Measurements from ENCODE around the gene OR51I2. TPM values are rescaled to one million over a fixed set of nuclear protein-coding genes. Genes with fewer than 3 reads are reported as not detected.

The OR51I2 gene
- total RNA-seq, 1 experiment from 2014 or later = not detected

GRCh38 chr11:5505363-5506048 is 56.4 kb downstream of the OR51I2 start:
- H4K91ac ChIP-seq (ENCODE audit: insufficient read length, low read depth, low read length) = no peak overlapping the region
- H3K4me2 ChIP-seq (ENCODE audit: insufficient read depth, insufficient read length, low read length) = no peak overlapping the region
- no peak overlapping the region for H3K18ac ChIP-seq (ENCODE audit: insufficient read length, low read depth, low read length)
- Mint-ChIP-seq H3K36me3 (ENCODE audit: insufficient read depth in 1 of 3, low read depth in 3 of 3) (no peaks in the 10 kb centered on the region), H3K9me3 (no peaks in the 10 kb centered on the region), H3K27me3 (ENCODE audit: low read depth) (no peaks in the 10 kb centered on the region), H3K4me3 (no peak overlapping the region), H3K4me1 (no peaks in the 10 kb centered on the region), H3K27ac (no peak overlapping the region)
- H3T11ph ChIP-seq (ENCODE audit: low read length) = no peak overlapping the region
- H2BK20ac ChIP-seq (ENCODE audit: low read depth, low read length, poor library complexity, severe bottlenecking) = no peak overlapping the region
- no peak overlapping the region for H2AK5ac ChIP-seq (ENCODE audit: insufficient read length, low read length)
- no peaks in the 10 kb centered on the region for H3K23me2 ChIP-seq (ENCODE audit: insufficient read length, low read depth, low read length, poor library complexity, severe bottlenecking)
- H3K56ac ChIP-seq (ENCODE audit: insufficient read length, low read depth, low read length) = no peak overlapping the region
- no peak for DNase-seq
- H3K4ac ChIP-seq (ENCODE audit: low read depth, low read length) = no peak overlapping the region
- no peak overlapping the region for H4K8ac ChIP-seq (replicated peaks; ENCODE audit: insufficient read length, low read depth, low read length)
- no peak overlapping the region for H4K5ac ChIP-seq (ENCODE audit: insufficient read length, low read depth, low read length)
- H2BK12ac ChIP-seq (ENCODE audit: insufficient read length, low read depth, low read length) = no peak overlapping the region
- no peak overlapping the region for H2BK15ac ChIP-seq (ENCODE audit: low read depth, low read length)
- no peak for TF ChIP-seq CTCF (conservative IDR thresholded peaks at IDR 0.05)
- no peaks in the 10 kb centered on the region for H3K27me3 ChIP-seq (ENCODE audit: insufficient read depth, low read length)
- H3K23ac ChIP-seq (ENCODE audit: insufficient read length, low read depth, low read length) = no peak overlapping the region
- H2BK5ac ChIP-seq (ENCODE audit: insufficient read length, low read length) = no peak overlapping the region
- no peaks in the 10 kb centered on the region for H3K79me2 ChIP-seq (ENCODE audit: insufficient read depth, low read length)
- no CpG with 5 or more reads among the region's 9 CpGs for WGBS (ENCODE audit: extremely low coverage, insufficient read length, low lambda C conversion rate)
- H3K14ac ChIP-seq (ENCODE audit: insufficient read depth, low read length) = no peak overlapping the region
- H3K9me3 ChIP-seq (ENCODE audit: control insufficient read depth, low read depth, low read length) = no peaks in the 10 kb centered on the region
- H3K79me1 ChIP-seq (ENCODE audit: insufficient read depth, low read depth, low read length, poor library complexity, severe bottlenecking) = no peaks in the 10 kb centered on the region
- no peak overlapping the region for H2BK120ac ChIP-seq (ENCODE audit: low read depth, low read length, poor library complexity, severe bottlenecking)
- H4K20me1 ChIP-seq (ENCODE audit: control insufficient read depth, insufficient read depth, insufficient read length) = no peaks in the 10 kb centered on the region
- no peak overlapping the region for H3K27ac ChIP-seq (ENCODE audit: insufficient read length, low read depth, low read length)
- no peak overlapping the region for H3K9ac ChIP-seq (ENCODE audit: extremely low read depth, insufficient read length, low read length)
- no peak overlapping the region for H2AFZ ChIP-seq (ENCODE audit: low read length)
- no peaks in the 10 kb centered on the region for H3K4me1 ChIP-seq (ENCODE audit: insufficient read depth, low read length)

Other genes starting within 250 kb of the OR51I2 start
- not detected in 2 replicates for gene OR51V1, start 248.6 kb upstream of the OR51I2 start, total RNA-seq (2021)
- gene HBB, start 222.3 kb upstream of the OR51I2 start, total RNA-seq (2021) = not detected in 2 replicates
- not detected in 2 replicates for gene HBD, start 214.8 kb upstream of the OR51I2 start, total RNA-seq (2021)
- gene HBG1, start 199.5 kb upstream of the OR51I2 start, total RNA-seq (2021) = not detected in 2 replicates
- not detected in 2 replicates for gene HBG2, start 194.5 kb upstream of the OR51I2 start, total RNA-seq (2021)
- not detected in 2 replicates for gene HBE1, start 179.4 kb upstream of the OR51I2 start, total RNA-seq (2021)
- not detected in 2 replicates for gene OR51B4, start 147.4 kb upstream of the OR51I2 start, total RNA-seq (2021)
- not detected in 2 replicates for gene OR51B2, start 125.0 kb upstream of the OR51I2 start, total RNA-seq (2021)
- gene OR51B5, start 105.8 kb upstream of the OR51I2 start, total RNA-seq (2021) = not detected in 2 replicates
- not detected in 2 replicates for gene OR51B6, start 97.8 kb upstream of the OR51I2 start, total RNA-seq (2021)
- gene OR51M1, start 65.5 kb upstream of the OR51I2 start, total RNA-seq (2021) = not detected in 2 replicates
- not detected in 2 replicates for gene OR51Q1, start 27.2 kb upstream of the OR51I2 start, total RNA-seq (2021)
- gene OR51I1, start 7.8 kb upstream of the OR51I2 start, total RNA-seq (2021) = not detected in 2 replicates
- not detected in 2 replicates for gene OR52D1, start 39.4 kb downstream of the OR51I2 start, total RNA-seq (2021)
- not detected in 2 replicates for gene UBQLN3, start 60.6 kb downstream of the OR51I2 start, total RNA-seq (2021)
- gene UBQLNL, start 67.4 kb downstream of the OR51I2 start, total RNA-seq (2021) = not detected in 2 replicates
- gene OR52H1, start 99.2 kb downstream of the OR51I2 start, total RNA-seq (2021) = not detected in 2 replicates
- not detected in 2 replicates for gene OR52B6, start 131.6 kb downstream of the OR51I2 start, total RNA-seq (2021)
- gene TRIM6, start 147.3 kb downstream of the OR51I2 start, total RNA-seq (2021) = 14.1 and 17.9 TPM in 2 replicates
- 0.35 and 0.59 TPM in 2 replicates for gene TRIM34, start 175.7 kb downstream of the OR51I2 start, total RNA-seq (2021)
- gene TRIM5, start 235.8 kb downstream of the OR51I2 start, total RNA-seq (2021) = 21.3 and 21.5 TPM in 2 replicates
- gene TRIM22, start 240.5 kb downstream of the OR51I2 start, total RNA-seq (2021) = 78.6 and 79.9 TPM in 2 replicates